Glomerular endothelial cell (primary cell): ENCODE measurements around the gene HS6ST2. TPM values are rescaled to one million over a fixed set of nuclear protein-coding genes. Genes with fewer than 3 reads are reported as not detected.
A peak's percentile ranks its signal among the peaks of the same experiment; 100 is the strongest.

Experiments
- DNase-seq: peaks from one replicate; pipeline ENCODE4 v3.0.0-alpha.2; 2011; ENCODE audit warnings: low read depth, low spot score; ENCODE audit errors: extremely low read depth
- total RNA-seq: library from RNA; depleted of rRNA; stranded (reverse); fragments of >200 nt; gene quantifications from 2 replicates; pipeline ENCODE4 v1.2.3, GENCODE V29; 2015

HS6ST2 gene
- total RNA-seq, 1 donor from 2014 or later: 0.82 TPM

GRCh38 chrX:132853040-132853439 lies 105.4 kb downstream of the HS6ST2 start:
- DNase-seq: no peak

DNA sequence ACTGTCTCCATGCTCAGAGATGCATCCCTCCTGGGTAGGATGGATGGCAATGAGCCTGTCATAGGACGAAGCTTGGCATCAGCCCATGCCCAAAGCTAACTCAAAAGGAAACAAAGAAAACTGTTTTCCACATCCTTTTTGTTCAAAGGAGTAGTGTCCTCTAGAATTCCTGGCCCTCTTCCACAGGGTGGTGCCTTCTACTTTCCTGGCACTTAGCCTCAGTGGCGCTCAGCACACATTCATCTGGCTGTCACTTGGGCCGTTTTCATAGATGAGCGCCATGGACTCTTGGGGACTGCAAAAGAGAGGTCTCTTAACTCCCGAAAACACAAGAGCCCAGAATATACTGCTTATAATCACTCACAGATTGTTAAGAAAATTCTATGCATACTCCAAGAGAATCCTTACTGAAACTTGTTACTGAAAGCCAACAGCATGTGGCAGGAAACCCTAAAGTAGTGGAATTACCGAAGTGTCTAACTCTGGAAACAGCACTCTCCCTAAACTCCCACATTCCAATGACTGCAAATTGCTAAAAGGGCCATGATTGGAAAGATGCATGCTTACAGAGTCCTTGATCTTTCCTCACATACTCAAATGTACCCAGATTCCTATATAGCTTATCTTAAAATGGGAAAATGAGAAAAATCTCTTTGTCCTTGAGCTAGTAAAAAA lies 110.0 kb downstream of the HS6ST2 start:
- no peak for DNase-seq

GRCh38 chrX:132843363-132843762 lies 115.1 kb downstream of the HS6ST2 start:
- DNase-seq: no peak

- no peak for DNase-seq
Measured at GRCh38 chrX:132842460-132843238, 115.8 kb downstream of the HS6ST2 start.

DNA sequence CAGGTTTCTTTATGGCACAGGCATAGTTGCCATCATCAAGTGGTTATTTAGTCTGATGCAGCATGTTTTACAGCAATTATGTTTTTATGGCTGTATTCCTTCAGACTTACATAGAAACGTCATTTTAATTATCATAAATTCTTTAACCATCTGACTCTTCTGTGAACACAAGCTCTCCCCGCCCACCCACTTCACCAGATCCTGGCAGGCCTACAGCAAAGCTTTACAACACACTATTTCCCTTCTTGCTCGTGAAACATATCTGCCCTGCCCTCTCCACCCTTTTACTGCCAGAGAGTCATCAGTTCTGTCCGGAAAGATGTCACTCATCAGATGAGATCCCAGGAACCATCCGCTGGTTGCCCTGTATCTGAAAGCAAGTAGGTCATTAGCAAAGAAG lies 120.5 kb downstream of the HS6ST2 start:
- no peak for DNase-seq

- peak; percentile 68 for DNase-seq
Measured at GRCh38 chrX:132837126-132837525, 121.3 kb downstream of the HS6ST2 start.

- no peak for DNase-seq
Measured at GRCh38 chrX:132836471-132836870, 122.0 kb downstream of the HS6ST2 start.

DNA sequence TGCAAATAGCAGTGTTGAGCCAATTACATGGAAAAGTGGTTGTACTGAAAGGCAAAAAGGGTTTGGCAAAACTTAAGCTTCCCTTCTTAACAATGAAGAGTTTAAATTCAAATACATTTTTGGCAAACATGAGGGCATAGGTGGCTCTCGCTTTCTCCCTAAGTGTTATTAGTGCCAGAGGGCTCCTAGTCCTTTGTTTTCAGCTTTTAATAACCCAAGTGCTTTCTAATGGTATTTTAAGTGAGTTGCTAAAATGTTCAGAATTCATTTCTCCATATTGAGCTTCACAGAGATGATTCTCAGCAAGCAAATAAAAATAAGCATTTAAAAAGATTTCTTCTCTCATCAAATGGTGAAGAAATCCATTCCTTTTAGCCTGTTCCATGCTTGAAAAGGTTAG lies 123.7 kb downstream of the HS6ST2 start:
- DNase-seq: no peak

GRCh38 chrX:132834109-132834508 lies 124.3 kb downstream of the HS6ST2 start:
- no peak for DNase-seq

DNA sequence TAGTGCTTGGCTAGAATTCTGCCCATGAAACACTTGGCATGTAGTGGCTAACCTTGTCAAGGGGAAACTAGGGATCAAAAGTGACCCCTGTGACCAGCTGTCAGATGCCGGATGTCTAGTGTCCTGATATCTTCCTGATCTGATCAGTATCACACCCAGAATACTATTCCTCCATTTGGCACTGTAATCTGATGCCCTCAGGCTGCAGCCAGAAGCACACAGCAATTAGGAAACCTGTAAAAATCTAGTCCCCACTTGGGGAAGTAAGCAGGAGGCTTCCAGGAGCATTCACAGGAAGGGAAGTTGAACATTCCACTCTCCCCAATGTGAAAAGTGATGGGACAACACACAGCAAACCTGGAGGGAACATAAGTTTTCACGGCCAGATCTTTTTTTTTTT lies 125.1 kb downstream of the HS6ST2 start:
- DNase-seq: no peak

- no peak for DNase-seq
Measured at GRCh38 chrX:132831336-132831973, 127.0 kb downstream of the HS6ST2 start.

DNA sequence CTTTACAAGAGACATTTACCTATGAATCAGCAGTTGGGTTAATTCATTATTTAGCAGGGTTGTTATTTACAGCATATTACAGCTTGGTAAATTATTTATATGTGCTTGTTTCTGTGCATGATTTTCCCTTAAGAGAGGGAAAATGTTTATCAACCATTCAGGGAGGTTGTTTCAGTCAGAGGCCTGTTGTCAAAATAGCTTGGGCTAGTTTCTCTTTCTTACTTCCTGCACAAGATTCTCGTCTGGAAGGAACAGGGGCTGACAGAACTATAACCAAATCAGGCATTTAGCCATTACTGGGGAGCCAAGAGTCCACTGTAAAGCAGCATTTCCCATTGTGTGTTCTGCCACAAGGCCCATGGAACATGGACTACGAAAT lies 135.8 kb downstream of the HS6ST2 start:
- no peak for DNase-seq

DNA sequence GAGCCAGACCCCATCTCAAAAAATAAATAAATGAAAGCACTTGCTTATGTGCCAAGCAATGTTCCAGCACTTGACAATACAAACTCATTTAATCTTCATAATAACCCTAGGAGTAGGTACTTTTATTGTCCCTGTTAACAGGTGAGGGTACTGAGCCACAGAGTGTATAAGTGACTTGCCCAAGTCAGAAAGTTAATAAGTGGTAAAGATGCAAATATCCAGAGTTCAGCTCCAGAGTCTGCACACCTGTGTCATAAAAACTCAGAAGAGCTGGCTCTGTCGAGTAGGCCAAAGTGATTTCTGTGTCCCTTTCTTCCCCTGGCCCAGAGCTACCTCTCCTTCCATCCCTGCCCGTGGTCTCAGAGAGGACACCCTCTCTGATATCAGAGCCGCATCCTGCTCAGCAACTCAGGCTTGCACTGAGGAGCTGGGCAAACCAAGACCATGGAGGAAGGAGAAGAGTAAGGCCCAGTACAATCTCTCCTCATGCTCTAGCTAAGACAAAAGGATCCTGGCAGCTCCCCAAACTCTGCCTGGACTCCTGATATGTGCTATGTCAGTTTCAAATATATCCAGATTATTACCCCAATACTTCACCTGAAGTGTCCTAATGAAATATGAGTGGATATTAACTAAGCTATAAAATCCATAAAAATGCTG lies 136.3 kb downstream of the HS6ST2 start:
- DNase-seq: no peak

DNA sequence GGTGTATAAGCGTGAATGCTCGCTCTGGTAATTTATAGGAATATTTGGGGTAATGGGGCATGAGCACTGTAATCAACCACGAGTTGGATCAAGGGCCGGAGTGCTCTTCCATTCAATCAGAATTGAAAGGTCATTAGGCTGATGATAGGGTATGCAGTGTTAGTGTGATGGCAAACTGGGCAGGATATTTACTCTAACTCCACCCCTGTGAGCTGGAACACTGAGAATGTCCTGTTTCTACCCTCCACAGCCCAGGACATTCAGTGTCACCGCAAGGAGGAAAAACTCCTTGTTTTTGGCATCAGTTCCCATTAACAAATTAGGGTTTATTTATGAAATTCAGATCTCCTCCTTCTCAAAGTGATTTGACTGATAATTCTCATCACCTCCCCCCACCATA lies 137.8 kb downstream of the HS6ST2 start:
- DNase-seq: no peak

DNA sequence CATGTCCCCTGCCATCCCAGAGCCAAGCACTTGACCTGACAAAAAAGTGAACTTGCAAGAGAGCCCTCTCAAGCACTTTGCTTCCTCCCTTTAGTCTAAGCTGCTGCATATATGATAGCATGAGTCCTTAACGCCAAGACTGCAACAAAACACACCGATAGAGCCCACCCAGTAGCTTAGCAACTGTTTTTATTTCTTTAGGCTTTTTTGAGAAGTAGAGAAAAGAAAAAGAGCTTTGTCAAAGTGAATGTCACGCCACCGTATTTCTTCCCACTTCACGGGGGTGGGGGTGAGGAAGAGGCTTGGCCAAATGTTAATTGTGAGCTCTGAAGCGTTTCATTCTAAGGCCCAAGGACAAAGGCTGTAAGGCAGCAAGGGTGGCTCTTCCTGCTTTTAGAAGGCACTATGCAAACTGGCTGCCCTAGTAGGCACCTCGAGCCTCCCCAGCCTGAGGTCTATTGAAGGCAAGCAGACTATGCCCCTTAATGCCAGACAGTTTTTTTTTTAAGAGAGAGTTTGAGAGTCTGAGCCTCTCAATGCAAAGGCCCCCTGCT lies 138.6 kb downstream of the HS6ST2 start:
- DNase-seq: no peak

DNA sequence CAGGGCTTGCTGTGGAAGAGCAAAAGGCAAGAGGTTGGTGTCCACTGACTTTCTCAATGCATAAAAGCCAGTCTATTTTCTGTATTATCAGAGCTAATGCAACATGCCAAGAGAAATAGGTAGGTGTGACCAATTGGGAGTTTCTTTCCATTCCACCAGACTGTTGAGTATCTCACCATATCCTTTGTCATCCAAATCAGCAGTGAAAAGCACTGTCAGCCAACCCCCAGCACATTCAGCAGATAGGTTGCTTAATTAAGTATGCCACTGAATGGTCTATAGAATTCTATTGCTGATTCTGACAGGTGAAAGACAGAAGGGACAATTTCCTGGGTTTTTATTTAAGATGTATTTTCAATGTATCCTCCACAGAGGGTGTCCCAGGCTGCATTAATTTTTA lies 139.8 kb downstream of the HS6ST2 start:
- DNase-seq: no peak

DNA sequence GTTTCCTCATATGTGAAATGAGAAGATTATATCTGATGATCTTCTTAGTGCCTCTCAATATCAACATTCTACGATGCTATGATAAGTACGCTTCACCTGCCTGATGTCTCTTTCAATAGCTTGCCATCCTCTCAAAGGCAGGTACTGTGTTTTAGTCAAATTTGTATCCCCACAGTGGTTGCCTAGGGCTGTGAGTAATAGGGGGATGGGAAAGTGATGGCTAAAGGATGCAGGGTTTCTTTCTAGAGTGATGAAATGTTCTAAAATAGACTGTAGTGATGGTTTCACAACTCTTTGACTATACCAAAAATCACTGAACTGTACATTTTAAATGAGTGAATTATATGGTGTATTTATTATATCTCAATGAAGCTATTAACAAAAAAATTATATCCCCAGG lies 142.8 kb downstream of the HS6ST2 start:
- DNase-seq: no peak

DNA sequence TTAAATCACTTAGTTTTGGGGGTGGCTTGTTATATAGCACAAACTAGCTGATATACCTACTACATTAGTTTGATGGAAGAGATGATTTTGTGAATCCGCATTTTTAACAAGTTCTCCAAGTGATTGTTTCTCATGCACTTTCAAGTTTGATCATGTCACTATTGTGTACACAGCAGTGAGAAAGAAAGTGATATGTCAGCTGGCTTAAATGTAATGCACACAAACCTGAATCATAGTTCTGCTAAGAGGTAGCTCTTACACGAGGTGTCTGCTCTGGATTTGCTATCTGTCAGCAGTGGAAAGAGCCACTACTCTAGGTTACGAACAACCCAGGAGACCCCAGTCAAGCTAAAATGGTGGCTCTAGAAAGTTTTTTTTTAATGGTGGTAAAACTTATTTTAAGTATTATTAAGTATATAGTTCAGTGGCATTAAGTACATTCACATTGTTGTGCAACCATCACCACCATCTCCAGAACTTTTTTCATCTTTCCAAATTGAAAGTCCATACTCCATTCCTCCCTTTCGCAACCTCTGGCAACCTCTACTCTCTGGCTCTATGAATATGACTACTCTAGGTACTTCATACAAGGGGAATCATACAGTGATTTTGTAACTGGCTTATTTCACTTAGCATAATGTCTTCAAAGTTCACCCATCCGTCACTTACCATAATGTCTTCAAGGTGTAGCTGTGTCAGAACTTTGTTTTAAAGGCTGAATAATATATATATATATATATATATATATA lies 147.3 kb downstream of the HS6ST2 start:
- DNase-seq: no peak

DNA sequence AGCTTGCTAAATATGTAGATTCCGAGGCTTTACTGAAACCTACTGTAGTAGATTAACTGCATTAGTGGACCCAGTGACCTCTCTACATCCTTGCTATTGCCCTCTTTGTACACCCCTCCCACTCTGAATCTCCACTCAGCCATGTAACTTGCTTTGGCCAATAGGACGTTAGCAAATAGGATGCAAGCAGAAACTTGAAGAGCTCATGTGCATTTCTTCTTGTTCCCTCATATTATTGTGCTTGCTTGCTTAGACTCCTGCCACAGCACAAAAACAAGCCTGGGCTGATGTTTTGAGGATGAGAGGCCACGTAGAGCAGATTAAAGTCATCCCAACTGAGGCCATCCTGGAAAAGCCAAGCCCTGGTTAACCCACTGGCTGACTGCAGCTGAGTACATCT lies 147.9 kb downstream of the HS6ST2 start:
- DNase-seq: no peak

DNA sequence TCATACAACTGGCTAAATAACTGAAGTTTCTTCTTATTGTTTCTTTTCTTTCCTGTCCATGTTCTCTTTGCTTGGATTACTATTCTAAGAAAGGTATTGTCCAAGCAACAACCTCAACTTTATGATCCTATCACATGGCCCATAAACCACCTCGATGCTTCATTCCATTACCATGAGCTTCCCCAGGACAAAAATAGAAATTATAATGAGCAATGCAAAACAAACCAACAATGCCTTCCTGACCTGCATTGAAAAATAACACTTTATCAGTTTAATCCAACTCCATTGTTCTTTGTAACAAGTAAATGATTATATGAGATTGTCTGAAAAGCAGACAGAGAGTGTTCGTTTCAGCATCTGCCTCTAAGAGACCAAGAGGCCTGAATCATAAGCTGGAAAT lies 148.8 kb downstream of the HS6ST2 start:
- no peak for DNase-seq
